Neural cell (in vitro differentiated cells): ENCODE data around the gene SLC36A4.

Source experiments
- CTCF ChIP-seq: fragments of 450-650 bp; IDR thresholded peaks from 2 replicates; pipeline ENCODE4 v1.5.1; 2014; ENCODE audit warnings: antibody characterized with exemption, mild to moderate bottlenecking, moderate library complexity; ENCODE audit not compliant: poor library complexity, severe bottlenecking
- REST ChIP-seq: IDR thresholded peaks from 2 replicates; pipeline ENCODE4 v1.6.1; 2012; ENCODE audit warnings: borderline replicate concordance

- no peak for TF ChIP-seq CTCF
- no peak for TF ChIP-seq REST
Measured at GRCh38 chr11:93145390-93145915, 52.3 kb downstream of the SLC36A4 start.
